ENCODE data around the gene ICE2. TPM values are rescaled to one million over a fixed set of nuclear protein-coding genes. Genes with fewer than 3 reads are reported as not detected.
"Not testable (repeated sequence)": the region's sequence is repeated elsewhere in the genome, so short reads cannot be mapped to it uniquely, and the experiment has no call there.

The ICE2 gene
- total RNA-seq, 1 donor from 2014 or later = 29.1 TPM

DNA sequence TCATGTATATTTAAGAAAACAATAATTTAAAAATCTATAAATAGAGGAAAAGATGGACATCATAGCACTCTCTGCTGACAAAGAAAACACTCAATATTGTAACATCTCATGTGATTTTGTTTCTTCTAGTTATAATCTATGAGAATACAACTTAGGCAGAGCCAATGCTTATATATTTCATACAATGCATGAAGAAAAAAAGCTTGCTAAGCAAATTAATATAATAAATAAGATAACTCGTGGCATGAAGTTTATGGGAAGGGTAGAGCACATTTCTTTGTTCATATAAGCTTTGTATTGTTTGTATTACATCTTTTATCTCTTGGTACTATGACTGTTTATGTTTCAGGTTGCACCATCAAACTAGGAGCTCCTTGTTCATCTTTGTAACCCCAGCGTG, 73.5 kb downstream of the ICE2 start:
- ATAC-seq = no peak

DNA sequence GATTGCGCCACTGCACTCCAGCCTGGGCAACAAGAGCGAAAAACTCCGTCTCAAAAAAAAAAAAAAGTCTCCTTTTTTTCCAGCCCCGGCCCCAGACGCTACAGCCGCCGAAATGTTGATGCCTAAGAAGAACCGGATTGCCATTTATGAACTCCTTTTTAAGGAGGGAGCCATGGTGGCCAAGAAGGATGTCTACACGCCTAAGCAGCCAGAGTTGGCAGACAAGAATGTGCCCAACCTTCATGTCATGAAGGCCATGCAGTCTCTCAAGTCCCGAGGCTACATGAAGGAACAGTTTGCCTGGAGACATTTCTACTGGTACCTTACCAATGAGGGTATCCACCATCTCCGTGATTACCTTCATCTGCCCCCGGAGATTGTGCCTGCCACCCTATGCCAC, 74.6 kb downstream of the ICE2 start:
- ATAC-seq = not testable (repeated sequence)

DNA sequence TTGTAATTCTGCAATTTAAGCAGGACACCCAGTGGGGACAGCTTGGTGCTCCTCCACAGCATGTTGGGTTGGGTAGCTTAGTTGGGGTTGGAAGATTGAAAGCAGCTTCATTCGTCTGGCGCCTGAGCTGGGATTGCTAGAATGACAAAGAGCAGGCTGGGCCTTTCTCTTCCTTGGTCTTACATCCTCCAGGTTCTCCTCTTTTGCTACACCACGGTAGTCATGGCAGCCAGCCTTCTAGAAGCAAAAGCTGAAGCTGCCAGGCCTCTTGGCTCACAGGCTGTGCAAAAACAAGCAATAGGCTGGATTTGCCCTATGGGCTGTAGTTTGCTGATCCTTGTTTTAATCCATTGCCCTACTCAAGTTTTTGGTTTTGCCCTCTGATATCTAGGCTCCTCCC, 78.0 kb downstream of the ICE2 start:
- no peak for ATAC-seq

DNA sequence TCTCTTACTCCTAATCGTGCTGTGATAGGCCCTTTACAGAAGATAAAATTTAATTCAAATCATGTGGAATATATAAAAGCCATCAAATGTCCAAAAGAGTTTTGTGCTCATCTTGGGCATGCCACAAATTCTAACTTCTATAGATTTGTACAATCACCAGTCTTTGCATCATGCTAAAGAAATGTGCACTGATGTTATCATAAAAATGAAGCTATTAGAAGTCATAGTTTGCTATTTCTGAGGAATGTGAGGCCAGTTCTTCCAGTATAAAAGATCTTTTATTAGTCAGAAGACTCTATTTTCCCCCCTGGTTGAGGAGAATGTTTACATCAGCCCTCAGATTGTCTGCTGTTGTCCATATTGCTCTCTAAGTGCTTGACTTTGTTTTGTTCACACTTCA, 79.0 kb downstream of the ICE2 start:
- ATAC-seq = no peak

DNA sequence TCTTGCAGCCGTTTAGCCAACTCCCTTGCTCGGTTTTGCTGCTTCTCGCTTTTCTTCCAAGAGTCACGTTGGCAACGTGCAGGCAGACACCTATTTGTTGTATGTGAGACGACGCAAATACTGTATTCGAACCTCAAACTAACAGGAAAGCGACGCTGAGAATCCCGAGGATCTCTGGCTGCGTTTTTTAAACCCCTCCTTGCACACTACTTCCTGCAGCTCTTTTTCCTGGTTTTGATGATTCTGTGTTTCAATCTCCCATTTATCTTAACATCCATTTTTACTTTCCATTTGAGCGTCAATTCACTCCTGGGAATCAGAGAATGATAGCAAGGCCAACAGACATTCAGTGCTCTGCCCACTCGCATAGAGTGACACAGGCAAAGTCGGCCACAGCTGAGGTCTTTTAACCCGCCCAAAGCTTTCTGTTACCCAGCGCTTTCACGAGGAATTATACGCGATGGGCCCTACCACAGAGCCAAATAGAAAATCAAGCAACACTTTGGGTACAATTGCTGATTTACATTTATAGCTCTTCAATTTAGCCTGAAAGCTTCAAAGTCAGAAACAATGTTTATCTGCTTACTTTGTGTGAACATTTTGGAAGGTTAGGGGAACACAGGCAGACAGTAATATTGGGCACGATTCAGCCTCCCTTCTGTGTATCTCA, 79.6 kb downstream of the ICE2 start:
- no peak for ATAC-seq

DNA sequence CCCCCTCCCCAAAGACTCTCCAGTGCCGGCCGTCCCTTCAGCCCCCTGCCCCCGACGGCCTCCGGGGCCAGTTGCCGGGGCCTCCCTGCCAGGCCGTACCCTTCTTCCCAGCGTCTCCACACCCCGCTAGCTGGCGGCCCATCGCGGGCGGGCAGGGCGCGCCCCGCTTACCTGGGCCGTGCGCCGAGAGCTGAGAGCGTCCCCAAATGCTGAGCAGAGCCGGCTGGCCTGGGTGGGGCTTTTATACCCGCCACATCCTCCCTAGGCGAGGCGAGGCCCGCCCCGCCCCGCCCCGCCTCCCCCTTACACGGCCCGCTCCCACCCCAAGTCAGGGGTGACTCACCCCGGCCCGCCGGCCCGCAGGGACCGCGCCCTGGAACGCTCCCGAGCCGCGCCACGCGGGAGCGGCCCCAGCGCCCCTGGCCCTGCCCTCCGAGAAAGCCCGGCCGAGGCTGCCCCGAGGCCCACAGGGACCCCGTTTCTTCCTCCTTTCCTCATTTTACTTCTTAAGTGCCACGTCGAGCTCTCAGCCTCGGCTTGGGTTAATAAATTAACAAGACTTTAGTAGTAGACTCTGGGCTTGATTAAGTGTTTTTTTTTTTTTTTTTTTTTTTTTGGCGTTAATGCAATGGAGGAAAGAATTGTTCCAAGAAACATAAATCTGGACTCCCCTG, 81.0 kb downstream of the ICE2 start, which contains the start of gene ANXA2:
TSS of gene ANXA2 (minus strand) at position 215 of the 674 bp plus-strand sequence. CDS start 11,911 bp downstream, outside the sequence.
- ATAC-seq = peak; percentile 78

DNA sequence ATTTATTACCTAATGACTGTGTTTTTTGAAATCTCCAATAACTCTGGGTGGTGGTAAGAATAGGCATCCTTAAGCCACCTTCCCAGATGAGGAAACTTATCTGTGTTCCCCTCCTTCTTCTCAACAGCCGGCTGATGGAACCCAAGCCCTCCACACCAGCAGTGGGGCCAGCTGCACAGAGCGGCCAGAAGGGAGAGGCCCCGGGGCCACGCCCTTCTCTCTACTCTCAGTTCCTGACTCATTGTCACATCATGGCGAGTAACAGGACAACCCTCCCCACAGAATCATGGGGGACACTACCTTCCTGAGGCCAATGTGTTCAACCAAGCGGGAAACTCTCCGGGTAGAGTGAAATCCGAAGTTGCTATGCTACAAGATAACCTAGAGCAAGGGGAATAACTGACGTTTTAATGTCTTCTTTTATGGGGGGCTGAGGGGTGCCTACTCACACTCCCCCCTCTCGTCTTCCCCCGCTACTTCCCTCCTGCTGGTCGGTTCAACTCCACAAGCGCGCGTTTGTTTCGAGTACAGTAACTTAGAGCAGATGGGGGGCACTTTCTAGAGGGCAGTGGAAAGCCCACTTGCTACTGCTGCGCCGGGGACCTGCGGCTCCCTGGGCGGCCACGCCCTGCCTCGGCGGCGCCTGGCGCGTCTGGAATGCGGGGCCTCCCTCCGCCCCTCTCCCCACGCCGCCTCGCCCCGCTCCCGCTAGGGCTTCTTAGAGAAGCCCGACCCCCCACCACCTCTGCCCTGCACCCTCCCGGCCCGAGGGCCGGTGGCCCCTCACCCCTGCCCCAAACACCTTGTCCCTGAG, 81.8 kb downstream of the ICE2 start:
- peak; percentile 44 for ATAC-seq

DNA sequence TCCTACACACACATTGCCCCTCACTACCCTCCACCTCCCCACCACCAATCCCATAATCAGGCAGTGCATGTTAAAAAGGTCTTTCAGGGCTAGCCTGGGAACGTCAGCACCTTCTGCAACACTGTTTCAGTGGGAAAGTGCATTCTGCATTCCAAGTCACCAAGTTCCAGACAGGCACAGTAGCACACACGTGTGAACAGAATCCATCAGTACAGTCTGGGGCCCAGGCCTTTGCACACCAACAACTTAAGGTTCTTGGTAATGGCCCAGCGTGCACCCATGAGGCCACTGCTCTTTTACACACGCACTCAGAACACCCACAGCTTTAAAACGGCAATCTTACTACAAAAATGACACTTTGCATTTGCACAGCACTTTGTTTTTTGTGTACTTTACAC, 82.4 kb downstream of the ICE2 start:
- no peak for ATAC-seq

DNA sequence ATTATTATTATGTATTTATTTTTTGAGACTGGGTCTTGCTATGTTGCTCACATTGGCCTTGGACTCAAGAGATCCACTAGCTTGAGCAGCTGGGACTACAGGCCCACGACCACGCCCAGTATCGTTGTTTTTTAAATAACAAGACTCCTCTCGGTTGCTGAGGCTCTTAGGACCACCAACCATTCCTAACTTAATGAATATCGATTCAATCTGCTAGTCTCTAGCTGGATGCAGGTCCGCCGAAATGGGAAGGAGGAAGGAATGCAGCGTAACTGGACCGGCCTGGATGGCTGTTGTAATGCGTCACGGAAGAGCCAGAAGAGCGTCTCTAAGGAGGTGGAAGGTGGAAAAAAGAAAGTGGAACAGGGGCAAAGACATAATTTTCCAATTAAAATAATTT, 82.8 kb downstream of the ICE2 start:
- ATAC-seq = no peak

DNA sequence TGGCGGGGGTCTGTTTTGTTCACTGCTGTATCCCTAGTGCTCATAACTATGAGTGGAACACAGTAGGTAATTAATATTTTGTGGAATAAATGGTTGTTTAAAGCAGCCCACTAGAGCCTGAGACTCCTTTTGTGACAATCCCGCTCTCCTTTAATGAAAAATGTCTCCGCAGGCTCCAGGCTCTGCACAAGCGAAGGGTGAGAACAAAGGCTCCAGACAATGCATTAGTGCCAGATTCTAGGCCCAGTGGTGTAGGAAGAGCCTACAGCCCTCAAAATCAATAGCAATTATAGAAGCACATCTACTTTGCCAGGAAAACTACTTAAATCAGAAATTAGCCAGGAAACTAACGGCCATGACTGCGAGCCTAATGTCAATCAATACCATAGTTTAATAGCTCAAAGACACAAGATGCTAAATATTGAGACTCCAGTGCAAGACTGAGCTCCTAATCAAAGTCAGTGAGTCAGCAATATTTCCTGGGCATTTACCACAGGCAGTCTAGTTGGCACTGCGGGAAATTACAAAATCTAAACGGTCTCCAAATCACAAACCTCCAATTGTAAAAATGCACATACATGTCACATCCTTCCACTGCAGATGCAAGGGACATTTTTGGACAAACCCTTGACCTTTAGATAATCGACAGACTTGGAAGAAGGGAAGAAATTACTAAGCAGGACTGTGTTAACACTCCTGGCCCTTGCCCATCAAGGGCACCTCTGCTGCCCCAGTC, 83.5 kb downstream of the ICE2 start:
- no peak for ATAC-seq

DNA sequence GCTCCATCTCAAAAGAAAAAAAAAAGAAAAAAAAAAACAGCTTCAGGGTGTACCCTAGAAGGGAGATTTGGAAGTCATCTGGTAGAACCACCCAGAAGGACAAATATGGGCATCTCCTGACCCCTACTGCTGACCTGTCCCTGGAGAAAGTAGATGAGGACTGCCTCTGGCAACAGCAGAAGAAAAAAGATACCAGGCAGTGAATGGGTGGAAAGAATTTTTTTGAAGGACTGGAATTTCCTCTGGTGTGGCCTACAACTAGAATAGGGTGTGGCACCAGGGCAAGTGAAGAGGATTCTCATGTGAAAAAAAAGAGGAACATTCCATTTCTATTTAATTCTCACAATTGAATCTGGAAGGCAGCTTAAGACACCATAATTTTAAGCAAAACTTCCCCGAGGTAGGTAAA, 84.2 kb downstream of the ICE2 start:
- no peak for ATAC-seq

DNA sequence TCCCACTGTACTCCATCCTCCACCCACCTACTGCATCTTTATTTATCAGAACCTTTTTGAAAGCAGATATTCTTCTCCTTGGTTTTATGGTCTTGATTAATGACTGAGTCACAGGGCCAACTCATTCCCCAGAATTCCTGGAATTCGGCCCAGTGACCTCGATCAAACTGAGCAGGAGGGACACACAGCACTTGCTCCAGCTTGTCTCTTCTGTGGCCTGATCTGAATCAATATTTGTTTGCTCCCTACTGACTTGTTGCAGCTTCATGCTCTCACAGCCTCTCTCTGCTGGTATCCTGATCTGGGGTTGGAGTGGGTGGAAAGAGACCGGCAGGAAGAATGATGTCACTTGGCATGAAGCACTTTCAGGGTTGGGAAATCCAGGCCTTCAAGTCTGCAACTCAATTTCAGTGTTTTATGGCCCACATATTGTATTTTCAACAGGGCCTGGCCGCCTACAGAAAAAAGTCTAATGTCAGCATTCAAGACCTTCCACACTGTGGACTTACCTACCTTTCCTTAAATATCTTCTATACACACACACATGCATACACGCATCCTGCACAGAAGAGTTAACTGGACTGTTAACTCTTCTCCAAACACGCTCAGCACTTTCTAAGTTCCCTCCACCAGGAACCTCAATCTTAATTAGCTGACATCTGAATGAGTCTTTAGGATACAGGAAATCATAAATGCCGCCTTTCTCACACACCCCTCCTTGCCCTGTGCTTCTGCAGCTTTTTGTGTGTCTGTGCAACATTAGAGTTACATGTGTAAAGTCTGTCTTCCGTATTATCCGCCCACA, 85.8 kb downstream of the ICE2 start:
- ATAC-seq = peak; percentile 52

DNA sequence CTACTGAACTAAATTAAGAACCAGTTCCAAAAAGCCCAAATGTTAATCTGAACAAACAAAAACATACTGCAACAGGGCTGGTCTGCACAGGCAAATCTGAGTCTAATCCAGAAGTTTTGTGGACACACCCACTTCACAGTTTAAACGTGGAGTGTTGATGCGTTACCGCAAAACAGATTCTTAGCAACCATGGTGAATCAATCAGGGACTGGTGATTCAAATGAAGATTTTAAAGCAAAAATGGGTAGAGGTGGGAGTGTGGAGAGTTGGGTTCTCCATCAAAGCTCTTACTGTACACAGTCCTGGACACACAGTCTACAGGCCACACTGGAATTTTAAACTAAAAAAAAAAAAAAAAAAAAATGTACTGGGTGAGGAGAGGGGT, 86.3 kb downstream of the ICE2 start:
- ATAC-seq = peak; percentile 27

DNA sequence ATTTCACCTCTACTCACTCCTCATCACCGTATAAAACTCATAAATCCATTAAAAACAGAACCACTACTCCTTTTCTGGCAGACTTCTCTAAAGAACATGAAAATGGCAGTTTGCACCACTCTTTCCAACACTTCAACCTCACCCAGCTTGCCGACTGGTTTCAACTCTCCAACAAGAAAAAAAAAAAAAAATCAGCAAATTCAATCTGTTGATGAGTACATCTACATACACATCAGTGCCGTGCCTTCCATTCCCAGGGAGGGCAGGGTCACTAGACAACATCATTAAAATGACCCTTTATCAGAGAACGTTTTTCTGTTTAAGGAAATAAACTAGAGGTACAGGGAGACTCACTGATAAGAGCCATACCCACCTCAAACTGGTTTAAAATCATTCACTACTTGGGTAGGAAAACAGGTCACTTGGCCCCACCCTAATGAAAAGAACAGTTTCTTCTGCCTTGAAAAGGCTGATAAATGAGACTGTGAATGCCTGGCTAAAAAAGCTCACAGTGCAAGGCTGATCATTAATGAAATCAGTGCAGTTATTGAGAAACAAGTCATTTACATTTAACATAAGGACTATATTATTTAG, 87.1 kb downstream of the ICE2 start:
- ATAC-seq = no peak

DNA sequence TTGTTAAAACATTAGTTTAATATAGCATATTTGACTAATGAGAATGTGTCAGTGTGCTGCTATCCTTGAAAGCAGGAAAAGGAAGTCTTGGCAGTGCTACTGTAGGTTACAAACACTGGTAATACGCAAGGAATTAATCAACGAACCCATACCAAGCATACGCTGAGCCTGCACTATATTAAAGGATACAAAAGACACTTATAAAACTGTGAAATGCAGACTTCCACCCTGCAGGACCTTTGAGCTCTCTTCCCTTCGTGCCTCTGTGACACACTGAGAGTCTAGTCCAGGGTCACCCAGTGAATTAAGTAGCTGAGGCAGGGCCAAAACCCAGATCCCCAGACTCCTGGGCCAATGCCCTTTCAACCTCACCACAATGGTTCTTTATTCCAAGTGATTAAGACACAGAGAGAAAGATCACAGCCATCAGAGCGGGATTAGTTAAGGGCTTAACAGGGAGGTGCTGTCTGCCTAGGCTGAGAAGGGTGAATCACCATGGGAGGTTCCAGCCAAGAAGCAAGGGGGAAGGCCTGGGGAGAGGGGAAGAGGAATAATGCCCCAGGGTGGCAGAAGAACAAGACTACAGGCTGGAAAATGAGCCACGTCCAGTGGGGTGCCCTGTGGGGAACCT, 88.0 kb downstream of the ICE2 start:
- ATAC-seq = peak; percentile 69

DNA sequence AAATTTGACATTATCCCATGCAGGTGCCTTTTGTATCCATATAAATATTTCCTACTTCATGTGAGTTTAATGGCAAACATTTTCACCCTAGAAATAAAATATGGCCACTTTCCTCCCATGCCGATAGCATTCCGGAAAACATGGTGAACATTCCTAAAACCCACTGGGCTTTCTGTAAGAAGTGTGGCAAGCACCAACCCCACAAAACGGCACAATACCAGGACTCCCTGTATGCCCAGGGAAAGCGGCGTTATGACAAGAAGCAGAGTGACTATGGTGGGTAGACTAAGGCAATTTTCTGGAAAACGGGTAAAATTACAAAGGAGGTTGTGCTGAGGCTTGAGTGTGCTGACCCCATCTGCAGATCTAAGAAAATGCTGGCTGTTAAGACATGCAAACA, 88.7 kb downstream of the ICE2 start:
- no peak for ATAC-seq

DNA sequence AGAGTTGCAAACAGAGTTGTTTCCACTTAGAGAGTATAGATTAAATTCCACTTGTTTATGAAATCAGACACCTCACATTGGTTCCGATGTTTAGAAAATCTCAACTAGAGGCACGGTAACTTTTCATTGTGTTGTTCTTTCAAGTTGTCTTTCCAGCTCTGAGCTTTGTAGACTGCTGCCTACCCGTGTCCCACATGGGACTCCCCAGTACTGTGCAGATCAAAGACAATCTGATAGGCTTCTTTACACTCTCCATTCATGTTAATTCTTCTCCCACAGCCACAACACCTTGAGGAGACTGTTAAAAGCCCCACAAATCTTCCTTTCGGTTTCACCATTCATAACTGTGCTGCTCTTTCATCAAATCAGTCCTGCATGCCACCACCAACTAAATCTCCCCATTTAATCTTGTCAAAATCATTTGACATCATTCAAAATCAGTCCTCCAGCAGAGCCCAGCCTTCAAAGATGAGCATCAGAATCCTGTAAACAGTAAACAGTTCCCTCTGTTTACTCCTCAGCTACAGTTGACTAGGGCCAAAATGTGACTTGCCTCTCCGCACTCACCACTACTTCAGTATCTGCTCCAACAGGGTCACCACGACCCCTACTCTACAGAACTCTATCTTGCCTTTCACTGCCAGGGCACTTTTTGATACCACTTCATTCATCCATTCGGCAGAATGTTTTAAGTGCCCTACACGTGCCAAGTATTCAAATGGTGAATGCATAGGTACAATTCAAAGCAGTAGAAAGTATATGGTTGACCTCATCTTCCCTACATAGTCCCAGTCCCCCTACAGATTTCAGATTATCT, 89.5 kb downstream of the ICE2 start:
- no peak for ATAC-seq

DNA sequence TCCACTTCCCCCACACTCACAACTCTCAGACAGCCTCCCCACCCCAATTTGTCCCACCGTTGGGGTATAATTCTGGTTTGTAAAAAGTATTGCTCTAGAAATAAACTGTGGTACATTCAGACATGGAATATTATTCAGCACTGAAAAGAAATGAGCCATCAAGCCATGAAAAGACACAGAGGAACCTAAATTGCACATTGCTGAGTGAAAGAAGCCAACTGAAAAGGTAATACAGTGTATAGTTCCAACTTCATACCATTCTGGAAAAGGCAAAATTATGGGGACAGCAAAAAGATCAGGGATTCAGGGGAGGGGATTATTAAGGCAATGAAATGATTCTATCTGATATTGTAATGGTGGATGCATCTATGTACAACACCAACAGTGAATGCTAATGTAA, 91.6 kb downstream of the ICE2 start:
- ATAC-seq = no peak

DNA sequence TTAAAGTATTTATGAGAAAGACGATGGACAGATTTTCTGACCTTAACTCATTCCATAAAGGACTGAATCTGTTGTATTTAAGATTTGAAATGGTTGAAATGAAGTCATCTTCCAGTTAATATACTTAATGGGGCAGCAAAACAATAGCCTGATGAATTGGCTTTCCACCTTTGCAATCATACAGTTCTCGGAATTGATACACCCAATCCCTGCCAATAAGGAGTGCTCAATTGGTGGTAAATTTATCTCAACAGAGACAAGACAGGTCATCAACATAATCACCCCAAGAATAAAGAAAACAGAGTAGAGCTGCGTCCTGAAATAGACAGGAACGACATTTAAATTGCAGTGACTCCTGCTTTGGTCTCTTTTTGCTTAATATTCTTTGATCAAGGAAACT, 92.3 kb downstream of the ICE2 start:
- ATAC-seq = no peak

Measured in esophagus mucosa (tissue), 1 donor.